Peyer's patch (tissue), 4 donors: ENCODE results near the gene RASGRP4. TPM values are rescaled to one million over a fixed set of nuclear protein-coding genes. Genes with fewer than 3 reads are reported as not detected.

ENCODE experiments used
- DNase-seq, 3 donors: peaks; one replicate each; pipeline ENCODE4 v3.0.0-alpha.2; 2017 to 2019
- H3K27ac ChIP-seq, 4 donors: fragments of 200-600 bp; sonication (generic); one replicate each; pipeline ENCODE4 v1.5.1; 2016 to 2019
- H3K27me3 ChIP-seq, 2 donors: fragments of 200-600 bp; sonication (generic); one replicate each; pipeline ENCODE4 v1.5.1; 2019
- H3K36me3 ChIP-seq, 3 donors: fragments of 200-600 bp; sonication (generic); one replicate each; pipeline ENCODE4 v1.5.1; 2016 to 2019
- H3K4me1 ChIP-seq, 4 donors: fragments of 200-600 bp; sonication (generic); one replicate each; pipeline ENCODE4 v1.5.1; 2016 to 2019
- H3K4me3 ChIP-seq, 4 donors: fragments of 200-600 bp; sonication (generic); 1 replicate in 3 of 4; 2 replicates in 1 of 4; pipeline ENCODE4 v1.5.1; 2016 to 2019; ENCODE audit warnings: mild to moderate bottlenecking in 1 of 4
- H3K9me3 ChIP-seq, 4 donors: fragments of 200-600 bp; sonication (generic); one replicate each; pipeline ENCODE4 v1.5.1; 2016 to 2019; ENCODE audit warnings: mild to moderate bottlenecking in 1 of 4
- CTCF ChIP-seq, 6 experiments: fragments of 450-650 bp in 4 of 6; fragments of 200-600 bp in 2 of 6; sonication (generic) in 1 of 6; IDR thresholded peaks; one replicate each; pipeline ENCODE4 v1.5.1; 2017 to 2019; ENCODE audit warnings: antibody characterized with exemption in 6 of 6, mild to moderate bottlenecking in 3 of 6, moderate library complexity in 1 of 6
- POLR2A ChIP-seq, 2 donors: fragments of 450-650 bp; IDR thresholded peaks; one replicate each; pipeline ENCODE4 v1.5.1; 2017; ENCODE audit warnings: antibody characterized with exemption in 2 of 2, mild to moderate bottlenecking in 2 of 2, moderate library complexity in 2 of 2
- total RNA-seq, 4 donors: library from RNA; depleted of rRNA; stranded (reverse); fragments of >200 nt; gene quantifications; one replicate each; pipeline ENCODE4 v1.1.0, GENCODE V29; 2016

RASGRP4 gene
- total RNA-seq, 4 donors from 2014 or later, result 0.70 to 9.1 (median 1.7) TPM

- H3K27me3 ChIP-seq, result no peaks in the 10 kb centered on the region
- H3K27ac ChIP-seq, result no peak overlapping the region
- H3K4me1 ChIP-seq, result peaks cover 3 to 36% (median 26%) of the 10 kb centered on the region in 4 donors
- peak in 1 of 3 donors; percentile 40 for DNase-seq
- no peaks in the 10 kb centered on the region for H3K9me3 ChIP-seq
- H3K36me3 ChIP-seq, result no peaks in the 10 kb centered on the region
- no peak overlapping the region for H3K4me3 ChIP-seq
- no peak for TF ChIP-seq CTCF (IDR thresholded peaks at IDR 0.05)
- no peak for TF ChIP-seq POLR2A (IDR thresholded peaks at IDR 0.05)
Observed at GRCh38 chr19:38391911-38392464, 34.0 kb downstream of the RASGRP4 start.

DNA sequence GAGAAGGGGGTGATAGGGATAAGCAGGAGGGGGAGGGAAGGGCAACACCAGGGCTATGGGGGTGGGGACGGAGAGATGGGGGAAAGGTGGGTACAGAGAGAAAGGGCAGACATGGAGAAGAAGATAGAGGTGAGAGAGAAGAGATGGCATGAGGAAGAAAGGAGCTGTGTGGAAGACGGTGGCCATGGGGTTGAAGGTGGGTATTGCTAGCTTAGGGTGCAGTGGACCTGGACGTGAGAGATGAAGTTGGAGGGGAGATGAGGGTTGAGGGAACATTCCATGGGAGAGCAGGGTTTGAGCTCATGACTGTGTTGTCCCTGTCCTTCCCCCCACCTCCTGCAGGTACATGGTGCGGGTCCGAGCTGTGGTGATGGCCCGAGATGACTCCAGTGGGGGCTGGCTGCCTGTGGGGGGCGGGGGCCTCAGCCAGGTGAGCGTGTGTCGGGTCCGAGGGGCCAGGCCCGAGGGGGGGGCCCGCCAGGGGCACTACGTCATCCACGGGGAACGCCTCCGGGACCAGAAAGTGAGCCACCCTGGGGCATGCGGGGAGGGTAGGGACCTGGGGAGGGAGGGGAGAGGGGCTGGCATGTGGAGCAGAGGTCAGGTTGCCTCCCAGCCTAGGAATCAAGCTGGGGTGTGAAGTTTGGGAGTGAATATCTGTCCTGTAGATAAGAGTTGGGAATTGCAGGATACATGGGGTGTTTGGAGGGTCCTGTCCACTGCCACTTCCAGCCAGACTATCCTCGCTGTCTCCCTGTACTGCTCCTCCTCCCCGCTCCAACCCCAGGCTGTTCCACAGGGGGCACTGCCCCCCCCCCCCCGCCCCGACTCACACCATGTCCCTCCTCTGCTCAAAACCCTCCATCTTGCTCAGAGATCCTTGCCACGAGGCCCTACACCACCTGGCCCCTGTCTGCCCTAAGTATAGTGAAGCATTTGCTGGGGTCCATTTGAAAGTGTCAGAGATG lies 35.8 kb downstream of the RASGRP4 start:
- H3K4me1 ChIP-seq, result peaks cover 4 to 48% (median 31%) of the 10 kb centered on the region in 4 donors
- no peak overlapping the region for H3K27ac ChIP-seq
- H3K36me3 ChIP-seq, result no peaks in the 10 kb centered on the region
- DNase-seq, result peak in 1 of 3 donors; percentile 38
- H3K4me3 ChIP-seq, result no peak overlapping the region
- no peaks in the 10 kb centered on the region for H3K27me3 ChIP-seq
- TF ChIP-seq POLR2A (IDR thresholded peaks at IDR 0.05), result no peak
- no peaks in the 10 kb centered on the region for H3K9me3 ChIP-seq

- peak overlapping the region in 2 of 4 donors; percentile 90 to 95 for H3K27ac ChIP-seq
- peaks cover 4 to 40% (median 27%) of the 10 kb centered on the region in 4 donors for H3K4me1 ChIP-seq
- peak overlapping the region in 3 of 4 donors; percentile 44 to 74 (median 56) for H3K4me3 ChIP-seq
- no peaks in the 10 kb centered on the region for H3K9me3 ChIP-seq
- DNase-seq, result peak in 2 of 3 donors; percentile 29 to 50
- H3K27me3 ChIP-seq, result no peaks in the 10 kb centered on the region
- H3K36me3 ChIP-seq, result peaks cover 0 to 6% (median 0%) of the 10 kb centered on the region in 3 donors
- TF ChIP-seq CTCF (IDR thresholded peaks at IDR 0.05) (no peak), POLR2A (IDR thresholded peaks at IDR 0.05) (no peak)
Observed at GRCh38 chr19:38389101-38389925, 36.7 kb downstream of the RASGRP4 start.

GRCh38 chr19:38388349-38389100 lies 37.5 kb downstream of the RASGRP4 start, which contains the start of gene SPRED3:
Gene SPRED3, plus strand, starts transcription at chr19:38388697. Its CDS starts 1,606 bp downstream, at chr19:38390303.
- Histone ChIP-seq H3K27ac (peak within 1 kb of the TSS in 3 of 4 donors; percentile 70 to 95 (median 90)), H3K4me3 (peak within 1 kb of the TSS; percentile 33 to 74 (median 50)), H3K27me3 (no peaks in the 10 kb centered on the region), H3K4me1 (peaks cover 4 to 40% (median 27%) of the 10 kb centered on the region in 4 donors), H3K36me3 (peaks cover 0 to 13% (median 0%) of the 10 kb centered on the region in 3 donors), H3K9me3 (no peaks in the 10 kb centered on the region)
- peak in 1 of 3 donors; percentile 54 for DNase-seq
- TF ChIP-seq POLR2A (IDR thresholded peaks at IDR 0.05) (no peak), CTCF (IDR thresholded peaks at IDR 0.05) (no peak)

- peaks cover 0 to 21% (median 0%) of the 10 kb centered on the region in 3 donors for H3K36me3 ChIP-seq
- no peaks in the 10 kb centered on the region for H3K27me3 ChIP-seq
- peak; percentile 74 to 95 (median 93) for DNase-seq
- peaks cover 4 to 40% (median 27%) of the 10 kb centered on the region in 4 donors for H3K4me1 ChIP-seq
- H3K9me3 ChIP-seq, result no peaks in the 10 kb centered on the region
- H3K4me3 ChIP-seq, result peak within 1 kb of the TSS; percentile 33 to 74 (median 50)
- peak within 1 kb of the TSS in 3 of 4 donors; percentile 70 to 95 (median 90) for H3K27ac ChIP-seq
- TF ChIP-seq CTCF (IDR thresholded peaks at IDR 0.05), result no peak
- peak; percentile 74 to 77 for TF ChIP-seq POLR2A (IDR thresholded peaks at IDR 0.05)
Observed at GRCh38 chr19:38387550-38388348, 38.3 kb downstream of the RASGRP4 start, which contains the start of gene GGN. Gene GGN, minus strand, starts transcription at chr19:38388034. Its CDS starts 773 bp downstream, at chr19:38387261.
